ENCODE measurements around the gene PPP2R2D. TPM values are rescaled to one million over a fixed set of nuclear protein-coding genes. Genes with fewer than 3 reads are reported as not detected.

Gene PPP2R2D
- total RNA-seq, 1 experiment from 2014 or later = 41.0 TPM

- peaks cover 4% of the 10 kb centered on the region; the same call in 1 of the 2 replicates for H3K27me3 ChIP-seq (ENCODE audit: control insufficient read depth, insufficient read depth, low read length)
- ATAC-seq (no peak), DNase-seq (ENCODE audit: low read depth, low spot score) (no peak)
- no peaks in the 10 kb centered on the region for H3K9me3 ChIP-seq (ENCODE audit: control insufficient read depth, insufficient read depth, low read depth, low read length)
- ChIA-PET POLR2A (no interaction called here), CTCF (no interaction called here)
- in situ Hi-C loops (cut with HindIII; ENCODE audit: low pct_unique_long_range_greater_than_20kb, low sequenced_read_pairs) = no loop called here
- H3K4me1 ChIP-seq (ENCODE audit: control insufficient read depth, insufficient read depth, low read length) = peaks cover 3% of the 10 kb centered on the region
- TF ChIP-seq CTCF (IDR thresholded peaks at IDR 0.05) (no peak), SIN3A (IDR thresholded peaks at IDR 0.05; ENCODE audit: borderline replicate concordance, insufficient read depth, low read depth, low read length) (no peak), REST (IDR thresholded peaks at IDR 0.05; ENCODE audit: insufficient read depth in 1 of 2, low read depth in 2 of 2, low read length in 1 of 2) (no peak), TCF7L2 (IDR thresholded peaks at IDR 0.05; ENCODE audit: low read depth, low read length) (no peak), POLR2AphosphoS5 (IDR thresholded peaks at IDR 0.05; ENCODE audit: low read depth, low read length) (no peak)
- no peaks in the 10 kb centered on the region for H3K36me3 ChIP-seq (ENCODE audit: control insufficient read depth, insufficient read depth, low read length)
- intact Hi-C loops (cut with micrococcal nuclease; ENCODE audit: unreplicated experiment) = no loop called here
- no peak overlapping the region for H3K27ac ChIP-seq (ENCODE audit: low read length)
- BruUV-seq (replicated peaks) = no TSS peak
- H3K4me3 ChIP-seq (ENCODE audit: low read depth in 2 of 2, low read length in 2 of 2) = no peak overlapping the region
Measured at GRCh38 chr10:131895116-131895515, 5.7 kb upstream of the PPP2R2D start.

- DNase-seq (ENCODE audit: low read depth, low spot score) (no peak), ATAC-seq (no peak)
- POLR2A ChIA-PET = interaction anchor here (0.6 kb wide), 1 partner anchor 36 kb away, joined by 4 read pairs; no protein-coding TSS in a partner anchor
- Histone ChIP-seq H3K9me3 (ENCODE audit: control insufficient read depth, insufficient read depth, low read depth, low read length) (no peaks in the 10 kb centered on the region), H3K27ac (ENCODE audit: low read length) (no peak overlapping the region), H3K4me1 (ENCODE audit: control insufficient read depth, insufficient read depth, low read length) (peaks cover 3% of the 10 kb centered on the region), H3K36me3 (ENCODE audit: control insufficient read depth, insufficient read depth, low read length) (no peaks in the 10 kb centered on the region), H3K27me3 (ENCODE audit: control insufficient read depth, insufficient read depth, low read length) (peaks cover 4% of the 10 kb centered on the region; the same call in 1 of the 2 replicates), H3K4me3 (ENCODE audit: low read depth in 2 of 2, low read length in 2 of 2) (no peak overlapping the region)
- no TSS peak for BruUV-seq (replicated peaks)
- CTCF ChIA-PET = no interaction called here
- TF ChIP-seq SIN3A (IDR thresholded peaks at IDR 0.05; ENCODE audit: borderline replicate concordance, insufficient read depth, low read depth, low read length) (no peak), POLR2AphosphoS5 (IDR thresholded peaks at IDR 0.05; ENCODE audit: low read depth, low read length) (no peak), CTCF (IDR thresholded peaks at IDR 0.05) (no peak), REST (IDR thresholded peaks at IDR 0.05; ENCODE audit: insufficient read depth in 1 of 2, low read depth in 2 of 2, low read length in 1 of 2) (no peak)
- intact Hi-C loops (cut with micrococcal nuclease; ENCODE audit: unreplicated experiment) = no loop called here
- in situ Hi-C loops (cut with HindIII; ENCODE audit: low pct_unique_long_range_greater_than_20kb, low sequenced_read_pairs) = no loop called here
Measured at GRCh38 chr10:131896403-131896802, 4.4 kb upstream of the PPP2R2D start.
